PC-3 (cell line): Measurements from ENCODE around the gene ATF6. TPM values are rescaled to one million over a fixed set of nuclear protein-coding genes. Genes with fewer than 3 reads are reported as not detected.

Source experiments
- ATAC-seq: fragments of 200-7000 bp; cut with Tn5 transposase; 2 replicates; pipeline ENCODE4 v1.9.1; 2020; ENCODE audit warnings: mild to moderate bottlenecking, moderate library complexity
- BruUV-seq: library from RNA; stranded (reverse); fragments of 400-500 nt; replicated peaks from 2 replicates; lab custom pipeline; 2021; lab: Mats Ljungman, UMichigan
- CTCF ChIA-PET: fragments of 300-600 bp; sonication (Branson Sonifier 250); formaldehyde crosslinking; loops from one replicate; lab custom pipeline; 2022; ENCODE audit warnings: antibody characterized with exemption; lab: Charles Lee
- POLR2A ChIA-PET: fragments of 300-600 bp; sonication (Branson Sonifier 250); formaldehyde crosslinking; loops from one replicate; lab custom pipeline; 2022; ENCODE audit warnings: antibody characterized with exemption; ENCODE audit not compliant: unreplicated experiment; lab: Charles Lee
- DNase-seq: peaks from one replicate; pipeline ENCODE4 v3.0.0-alpha.2; 2015
- H2AFZ ChIP-seq: fragments of 300-600 bp; sonication (generic); 2 replicates; pipeline ENCODE4 v1.6.0; 2016; ENCODE audit warnings: antibody characterized with exemption, low read length
- H3F3A ChIP-seq: fragments of 300-600 bp; sonication (generic); one replicate; pipeline ENCODE4 v1.6.0; 2017; ENCODE audit warnings: antibody characterized with exemption, low read length, control low read depth, mild to moderate bottlenecking; ENCODE audit not compliant: unreplicated experiment
- H3K27ac ChIP-seq: fragments of 300-600 bp; sonication (generic); 2 replicates; pipeline ENCODE4 v1.5.1; 2016; ENCODE audit warnings: mild to moderate bottlenecking, low read length
- H3K27me3 ChIP-seq: fragments of 300-600 bp; sonication (generic); 2 replicates; pipeline ENCODE4 v1.6.1; 2016; ENCODE audit warnings: low read length, mixed read lengths
- H3K36me3 ChIP-seq: fragments of 300-600 bp; sonication (generic); 2 replicates; pipeline ENCODE4 v1.6.1; 2016; ENCODE audit warnings: low read depth, mixed run types, low read length, mixed read lengths
- H3K4me1 ChIP-seq: fragments of 300-600 bp; sonication (generic); 2 replicates; pipeline ENCODE4 v1.5.1; 2016; ENCODE audit warnings: low read length; ENCODE audit not compliant: insufficient read depth
- H3K4me2 ChIP-seq: fragments of 300-600 bp; sonication (generic); 2 replicates; pipeline ENCODE4 v1.6.0; 2016; ENCODE audit warnings: low read length
- H3K4me3 ChIP-seq: fragments of 300-600 bp; sonication (generic); 2 replicates; pipeline ENCODE4 v1.5.1; 2016; ENCODE audit warnings: mild to moderate bottlenecking, low read length, mixed read lengths
- H3K79me2 ChIP-seq: fragments of 300-600 bp; sonication (generic); 2 replicates; pipeline ENCODE4 v1.6.1; 2017; ENCODE audit warnings: low read length, mixed read lengths
- H3K9ac ChIP-seq: fragments of 300-600 bp; sonication (generic); 2 replicates; pipeline ENCODE4 v1.6.0; 2016; ENCODE audit warnings: mild to moderate bottlenecking, low read length
- H3K9me2 ChIP-seq: fragments of 300-600 bp; sonication (generic); replicated peaks from 2 replicates; pipeline ENCODE4 v1.6.1; 2016; ENCODE audit warnings: mixed run types, low read length, mixed read lengths
- H3K9me3 ChIP-seq: fragments of 300-600 bp; sonication (generic); 2 replicates; pipeline ENCODE4 v1.6.1; 2016; ENCODE audit warnings: low read length, mixed read lengths
- H4K20me1 ChIP-seq: fragments of 300-600 bp; sonication (generic); 2 replicates; pipeline ENCODE4 v1.6.1; 2016; ENCODE audit warnings: low read length, mixed read lengths
- EZH2 ChIP-seq: fragments of 300-600 bp; sonication (generic); IDR thresholded peaks from one replicate; pipeline ENCODE4 v1.6.1; 2017; ENCODE audit warnings: antibody characterized with exemption, mild to moderate bottlenecking, low read length; ENCODE audit not compliant: unreplicated experiment
- EZH2phosphoT487 ChIP-seq: fragments of 300-600 bp; sonication (generic); IDR thresholded peaks from 2 replicates; pipeline ENCODE4 v1.6.1; 2018; ENCODE audit warnings: mild to moderate bottlenecking, antibody characterized with exemption, low read length, borderline replicate concordance
- intact Hi-C: fragments of 100-400 bp; cut with micrococcal nuclease; formaldehyde crosslinking; loops from 2 replicates; pipeline ENCODE4 v1.9.0; 2023
- total RNA-seq: library from RNA; depleted of rRNA; stranded (reverse); fragments of >200 nt; gene quantifications from 2 replicates; pipeline ENCODE4 v1.2.3, GENCODE V29; 2014
- TF ChIP-seq, protein P1 (sequence below): fragments of 300-600 bp; sonication (generic); conservative IDR thresholded peaks from 2 replicates; pipeline ENCODE4 v1.5.1; 2017; ENCODE audit warnings: antibody characterized with exemption, low read depth, mild to moderate bottlenecking, low read length

ATF6 gene
- total RNA-seq, 1 experiment from 2014 or later = 19.7 TPM

DNA sequence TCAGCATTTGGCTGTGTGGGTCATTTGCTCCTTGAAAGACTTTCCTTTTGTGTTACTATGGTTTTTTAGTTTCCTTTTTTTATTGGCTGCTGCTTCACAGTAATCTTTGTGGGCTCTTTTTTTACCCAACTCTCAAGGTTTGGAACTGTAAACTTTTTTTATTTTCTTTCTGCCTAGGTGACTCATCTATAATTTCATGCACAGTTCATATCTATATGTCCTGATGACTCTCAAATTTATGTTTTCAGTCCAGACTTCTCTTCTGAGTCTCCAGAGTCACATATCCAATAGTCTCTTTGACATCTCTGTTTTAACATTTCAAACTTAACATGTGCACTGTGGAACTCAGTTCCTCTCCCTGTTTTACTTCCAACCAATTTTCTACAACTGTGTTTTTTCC lies 83.4 kb downstream of the ATF6 start:
- Histone ChIP-seq H3K79me2 (no peaks in the 10 kb centered on the region), H3K9me2 (no peaks in the 10 kb centered on the region), H3K4me1 (no peaks in the 10 kb centered on the region), H3K36me3 (peaks cover 25% of the 10 kb centered on the region), H3K9ac (no peak overlapping the region), H3K27ac (no peak overlapping the region), H2AFZ (no peak overlapping the region), H4K20me1 (no peaks in the 10 kb centered on the region), H3K9me3 (no peaks in the 10 kb centered on the region), H3F3A (no peaks in the 10 kb centered on the region), H3K27me3 (no peaks in the 10 kb centered on the region), H3K4me2 (no peak overlapping the region), H3K4me3 (no peak overlapping the region)
- BruUV-seq = no TSS peak
- intact Hi-C loops = loop anchor here (5.0 kb wide), 1 partner anchor 57 kb away; no protein-coding TSS in a partner anchor
- peak; percentile 88 for ATAC-seq
- peak; percentile 12 for DNase-seq
- ChIA-PET CTCF (interaction anchor here (0.5 kb wide), 1 partner anchor 188 kb away, joined by 8 read pairs; no protein-coding TSS in a partner anchor), POLR2A (no interaction called here)
- TF ChIP-seq EZH2 (no peak), EZH2phosphoT487 (no peak)
- TF ChIP-seq, protein P1, sequence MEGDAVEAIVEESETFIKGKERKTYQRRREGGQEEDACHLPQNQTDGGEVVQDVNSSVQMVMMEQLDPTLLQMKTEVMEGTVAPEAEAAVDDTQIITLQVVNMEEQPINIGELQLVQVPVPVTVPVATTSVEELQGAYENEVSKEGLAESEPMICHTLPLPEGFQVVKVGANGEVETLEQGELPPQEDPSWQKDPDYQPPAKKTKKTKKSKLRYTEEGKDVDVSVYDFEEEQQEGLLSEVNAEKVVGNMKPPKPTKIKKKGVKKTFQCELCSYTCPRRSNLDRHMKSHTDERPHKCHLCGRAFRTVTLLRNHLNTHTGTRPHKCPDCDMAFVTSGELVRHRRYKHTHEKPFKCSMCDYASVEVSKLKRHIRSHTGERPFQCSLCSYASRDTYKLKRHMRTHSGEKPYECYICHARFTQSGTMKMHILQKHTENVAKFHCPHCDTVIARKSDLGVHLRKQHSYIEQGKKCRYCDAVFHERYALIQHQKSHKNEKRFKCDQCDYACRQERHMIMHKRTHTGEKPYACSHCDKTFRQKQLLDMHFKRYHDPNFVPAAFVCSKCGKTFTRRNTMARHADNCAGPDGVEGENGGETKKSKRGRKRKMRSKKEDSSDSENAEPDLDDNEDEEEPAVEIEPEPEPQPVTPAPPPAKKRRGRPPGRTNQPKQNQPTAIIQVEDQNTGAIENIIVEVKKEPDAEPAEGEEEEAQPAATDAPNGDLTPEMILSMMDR = no peak

DNA sequence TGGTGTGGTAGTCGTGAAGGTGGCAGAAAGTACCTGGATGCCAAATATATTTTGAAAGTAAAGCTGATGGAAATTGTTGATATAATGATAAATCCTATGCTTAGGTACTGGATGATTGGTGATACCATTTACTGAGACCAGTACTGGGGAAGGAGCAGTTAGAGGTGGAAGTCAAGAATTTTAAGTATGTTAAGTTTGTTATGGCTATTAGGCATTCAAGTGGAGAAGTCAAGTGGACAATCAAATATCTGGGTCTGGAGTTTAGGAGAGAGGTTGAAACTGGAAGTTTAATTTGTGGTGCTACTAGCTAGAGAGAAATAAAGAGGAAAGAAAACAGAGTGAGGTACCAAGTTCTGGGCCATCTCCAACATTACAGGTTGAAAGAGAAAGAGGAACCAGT lies 89.1 kb downstream of the ATF6 start:
- Histone ChIP-seq H3F3A (no peaks in the 10 kb centered on the region), H3K4me3 (no peak overlapping the region), H3K9me3 (no peaks in the 10 kb centered on the region), H3K79me2 (no peaks in the 10 kb centered on the region), H3K9me2 (no peaks in the 10 kb centered on the region), H3K27ac (no peak overlapping the region), H3K9ac (no peak overlapping the region), H3K27me3 (no peaks in the 10 kb centered on the region), H3K4me2 (no peak overlapping the region), H4K20me1 (no peaks in the 10 kb centered on the region), H3K4me1 (no peaks in the 10 kb centered on the region), H2AFZ (no peak overlapping the region), H3K36me3 (peaks cover 17% of the 10 kb centered on the region)
- ATAC-seq (no peak), DNase-seq (no peak)
- TF ChIP-seq EZH2phosphoT487 = no peak
- TF ChIP-seq, protein P1 = no peak
- no peak for TF ChIP-seq EZH2
- no TSS peak for BruUV-seq
- POLR2A ChIA-PET = no interaction called here
- intact Hi-C loops = loop anchor here (5.0 kb wide), 1 partner anchor 57 kb away; no protein-coding TSS in a partner anchor
- CTCF ChIA-PET = no interaction called here

DNA sequence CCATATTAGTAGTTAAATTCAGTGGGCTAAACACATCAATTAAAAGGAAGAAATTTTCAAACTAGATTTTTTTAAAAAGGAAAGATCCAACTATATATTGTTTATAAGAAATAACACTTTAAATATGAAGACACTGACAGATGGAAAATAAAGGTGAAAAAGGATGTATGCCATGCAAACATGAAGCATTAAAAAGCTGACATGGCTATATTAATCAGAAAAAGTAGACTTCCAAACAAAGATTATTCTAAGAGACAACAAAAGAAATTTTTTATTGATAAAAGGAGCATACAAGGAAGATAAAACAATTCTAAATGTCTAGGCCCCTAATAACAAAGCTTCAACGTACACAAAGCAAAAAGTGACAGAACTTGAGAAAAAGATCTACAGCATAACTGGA lies 92.2 kb downstream of the ATF6 start:
- H3K27ac ChIP-seq = no peak overlapping the region
- CTCF ChIA-PET = no interaction called here
- peaks cover 10% of the 10 kb centered on the region for H3K36me3 ChIP-seq
- H3K79me2 ChIP-seq = no peaks in the 10 kb centered on the region
- no peak for ATAC-seq
- no peak for DNase-seq
- TF ChIP-seq EZH2 (no peak), EZH2phosphoT487 (no peak)
- TF ChIP-seq, protein P1 = no peak
- H3K4me2 ChIP-seq = no peak overlapping the region
- H3K27me3 ChIP-seq = no peaks in the 10 kb centered on the region
- H3K9ac ChIP-seq = no peak overlapping the region
- intact Hi-C loops = loop anchor here (5.0 kb wide), 1 partner anchor 54 kb away; no protein-coding TSS in a partner anchor
- H3K9me2 ChIP-seq = no peaks in the 10 kb centered on the region
- no peaks in the 10 kb centered on the region for H3F3A ChIP-seq
- H3K4me3 ChIP-seq = no peak overlapping the region
- H3K9me3 ChIP-seq = no peaks in the 10 kb centered on the region
- BruUV-seq = no TSS peak
- no peak overlapping the region for H2AFZ ChIP-seq
- no peaks in the 10 kb centered on the region for H4K20me1 ChIP-seq
- H3K4me1 ChIP-seq = no peaks in the 10 kb centered on the region
- POLR2A ChIA-PET = no interaction called here
